GM18951 (cell line): ENCODE data around the gene CADM4.
"Not testable (repeated sequence)": the region's sequence is repeated elsewhere in the genome, so short reads cannot be mapped to it uniquely, and the experiment has no call there.

Experiments
- POLR2A ChIP-seq: IDR thresholded peaks from 4 replicates; pipeline ENCODE4 v1.6.1; 2011; ENCODE audit warnings: mild to moderate bottlenecking; ENCODE audit not compliant: insufficient read length, insufficient read depth; ENCODE audit errors: extremely low read depth
- in situ Hi-C: fragments of 300-500 bp; cut with MboI; formaldehyde crosslinking; loops from one replicate; pipeline ENCODE4 v1.12.0; 2022; ENCODE audit warnings: low sequenced_read_pairs, mixed read lengths, inconsistent platforms; ENCODE audit not compliant: unreplicated experiment

The CADM4 gene, protein sequence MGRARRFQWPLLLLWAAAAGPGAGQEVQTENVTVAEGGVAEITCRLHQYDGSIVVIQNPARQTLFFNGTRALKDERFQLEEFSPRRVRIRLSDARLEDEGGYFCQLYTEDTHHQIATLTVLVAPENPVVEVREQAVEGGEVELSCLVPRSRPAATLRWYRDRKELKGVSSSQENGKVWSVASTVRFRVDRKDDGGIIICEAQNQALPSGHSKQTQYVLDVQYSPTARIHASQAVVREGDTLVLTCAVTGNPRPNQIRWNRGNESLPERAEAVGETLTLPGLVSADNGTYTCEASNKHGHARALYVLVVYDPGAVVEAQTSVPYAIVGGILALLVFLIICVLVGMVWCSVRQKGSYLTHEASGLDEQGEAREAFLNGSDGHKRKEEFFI

DNA sequence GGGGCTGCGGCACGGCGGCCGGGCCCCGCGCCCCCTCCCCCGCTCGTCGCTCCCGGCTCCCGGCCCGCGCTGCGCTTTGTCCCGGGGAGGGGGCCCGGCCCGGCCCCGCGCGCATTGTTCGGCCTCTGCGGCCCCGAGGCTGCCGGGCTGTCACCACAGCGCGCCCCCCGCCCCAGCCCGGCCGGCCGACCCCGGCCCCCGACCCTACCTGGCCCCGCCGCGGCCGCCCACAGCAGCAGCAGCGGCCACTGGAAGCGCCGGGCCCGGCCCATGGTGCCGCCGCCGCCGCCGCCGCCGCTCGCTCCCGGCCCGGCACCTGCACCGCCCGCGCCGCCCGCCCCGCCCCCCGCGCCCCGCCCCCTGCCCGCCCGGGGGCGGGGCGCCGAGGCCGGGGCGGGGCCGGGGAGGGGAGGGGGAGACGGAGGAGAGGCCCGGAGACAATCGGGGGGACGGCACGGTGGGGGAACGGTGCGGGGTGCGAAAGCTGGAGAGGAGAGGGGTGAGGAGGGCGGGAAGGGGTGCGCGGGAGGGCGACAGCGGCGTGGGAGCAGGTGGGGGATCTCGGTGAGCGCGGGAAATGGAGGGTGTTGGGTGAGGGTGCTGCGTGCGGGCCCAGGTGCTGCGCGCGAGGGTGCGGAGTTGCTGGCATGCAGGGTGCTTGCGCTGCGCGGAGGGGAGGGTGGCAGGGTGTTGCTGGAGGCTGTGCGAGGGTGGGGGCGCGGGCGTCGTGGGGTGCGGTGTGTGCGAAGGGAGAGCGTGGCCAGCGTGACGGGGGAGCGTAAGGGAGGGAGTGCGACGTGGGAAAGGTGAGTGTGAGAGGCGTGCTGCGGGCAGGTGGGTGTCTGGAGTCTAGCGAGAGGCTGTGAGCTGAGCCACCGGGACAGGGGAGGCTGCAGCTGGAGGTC lies at the start of gene CADM4:
TSS of gene CADM4 (minus strand) at position 332 of the 905 bp plus-strand sequence. CDS start at position 272, 60 bp downstream.
- TF ChIP-seq POLR2A, result no peak
- in situ Hi-C loops, result no loop called here

DNA sequence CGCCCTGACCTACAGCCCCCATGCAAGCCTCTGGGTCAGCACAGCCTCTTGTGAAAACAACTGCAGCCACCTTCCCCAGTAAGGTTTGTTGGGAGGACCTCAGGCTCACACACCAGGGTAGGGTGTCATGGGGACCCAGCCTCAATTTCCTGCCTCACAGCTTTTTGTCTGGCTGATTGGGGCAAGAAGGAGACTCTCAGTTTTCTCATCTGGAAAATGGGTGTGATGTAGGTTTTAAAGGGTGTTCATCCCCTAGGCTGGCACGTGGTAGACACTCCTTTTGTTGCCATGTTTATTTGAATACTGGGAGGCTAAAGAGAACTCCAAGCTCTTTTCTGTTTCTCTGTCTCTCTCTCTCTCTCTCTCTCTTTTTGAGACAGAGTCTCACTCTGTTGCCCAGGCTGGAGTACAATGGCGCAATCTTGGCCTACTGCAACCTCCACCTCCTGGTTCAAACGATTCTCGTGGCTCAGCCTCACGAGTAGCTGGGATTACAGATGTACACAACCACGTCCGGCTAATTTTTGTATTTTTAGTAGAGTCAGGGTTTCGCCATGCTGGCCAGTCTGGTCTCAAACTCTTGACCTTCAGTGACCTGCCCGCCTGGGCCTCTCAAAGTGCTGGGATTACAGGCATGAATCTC lies 48.5 kb upstream of the CADM4 start:
- TF ChIP-seq POLR2A, result no peak
- in situ Hi-C loops, result no loop called here

DNA sequence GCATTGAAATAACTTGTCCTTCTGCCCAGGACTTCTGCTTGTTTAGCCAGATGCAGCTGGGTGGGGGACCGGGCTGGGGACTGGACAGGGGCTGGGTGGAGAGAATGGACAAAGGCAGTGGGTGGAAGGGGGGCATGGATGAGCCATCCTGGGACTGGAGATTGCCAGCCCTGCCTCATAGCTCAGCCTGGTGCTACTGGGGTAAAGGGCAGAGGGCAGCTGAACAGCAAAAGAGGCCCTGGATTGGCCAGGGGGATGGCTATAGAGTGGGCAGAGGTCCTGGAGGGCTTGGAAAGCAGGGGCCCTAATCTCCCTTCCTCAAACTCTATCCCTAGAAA lies 48.0 kb upstream of the CADM4 start:
- in situ Hi-C loops, result no loop called here

DNA sequence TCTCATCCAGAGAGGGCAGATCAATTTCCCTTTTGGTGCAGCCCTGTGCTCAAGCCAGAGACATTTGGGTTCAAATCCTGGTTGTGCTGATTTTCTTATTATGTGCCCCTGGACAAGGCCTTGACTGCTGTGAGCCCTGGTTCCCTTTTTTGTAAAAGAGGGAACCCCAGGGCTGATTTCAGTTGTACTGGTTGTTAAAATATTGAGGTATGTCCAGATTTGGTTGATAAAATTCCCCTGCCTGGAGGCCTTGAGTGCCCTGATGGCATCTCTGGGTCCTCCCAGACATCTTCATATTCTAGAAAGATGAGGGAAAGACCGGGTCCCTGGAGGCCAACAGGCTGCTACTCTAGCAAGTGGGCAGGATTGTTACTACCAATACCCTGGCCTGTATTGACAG lies 44.7 kb upstream of the CADM4 start:
- TF ChIP-seq POLR2A, result no peak

More for the DNA sequence above, 48.0 kb upstream of the CADM4 start:
- TF ChIP-seq POLR2A, result no peak

DNA sequence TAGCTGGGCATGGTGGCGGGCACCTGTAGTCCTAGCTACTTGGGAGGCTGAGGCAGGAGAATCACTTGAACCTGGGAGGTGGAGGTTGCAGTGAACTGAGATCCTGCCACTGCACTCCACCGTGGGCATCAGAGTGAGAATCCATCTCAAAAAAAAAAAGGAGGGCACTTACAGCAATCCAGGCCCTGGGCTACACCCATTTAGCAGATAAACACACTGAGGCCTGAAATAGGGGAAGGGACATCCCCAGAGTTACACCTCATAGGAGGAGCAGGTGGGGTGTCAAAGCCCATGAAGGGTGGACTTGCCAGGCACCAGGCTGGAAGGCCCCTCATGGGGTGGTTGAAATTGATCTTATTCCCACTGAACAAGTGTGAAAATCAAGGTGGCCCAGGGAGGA lies 44.3 kb upstream of the CADM4 start:
- in situ Hi-C loops, result no loop called here
- TF ChIP-seq POLR2A, result no peak

More for the DNA sequence above, 44.7 kb upstream of the CADM4 start:
- in situ Hi-C loops, result no loop called here

DNA sequence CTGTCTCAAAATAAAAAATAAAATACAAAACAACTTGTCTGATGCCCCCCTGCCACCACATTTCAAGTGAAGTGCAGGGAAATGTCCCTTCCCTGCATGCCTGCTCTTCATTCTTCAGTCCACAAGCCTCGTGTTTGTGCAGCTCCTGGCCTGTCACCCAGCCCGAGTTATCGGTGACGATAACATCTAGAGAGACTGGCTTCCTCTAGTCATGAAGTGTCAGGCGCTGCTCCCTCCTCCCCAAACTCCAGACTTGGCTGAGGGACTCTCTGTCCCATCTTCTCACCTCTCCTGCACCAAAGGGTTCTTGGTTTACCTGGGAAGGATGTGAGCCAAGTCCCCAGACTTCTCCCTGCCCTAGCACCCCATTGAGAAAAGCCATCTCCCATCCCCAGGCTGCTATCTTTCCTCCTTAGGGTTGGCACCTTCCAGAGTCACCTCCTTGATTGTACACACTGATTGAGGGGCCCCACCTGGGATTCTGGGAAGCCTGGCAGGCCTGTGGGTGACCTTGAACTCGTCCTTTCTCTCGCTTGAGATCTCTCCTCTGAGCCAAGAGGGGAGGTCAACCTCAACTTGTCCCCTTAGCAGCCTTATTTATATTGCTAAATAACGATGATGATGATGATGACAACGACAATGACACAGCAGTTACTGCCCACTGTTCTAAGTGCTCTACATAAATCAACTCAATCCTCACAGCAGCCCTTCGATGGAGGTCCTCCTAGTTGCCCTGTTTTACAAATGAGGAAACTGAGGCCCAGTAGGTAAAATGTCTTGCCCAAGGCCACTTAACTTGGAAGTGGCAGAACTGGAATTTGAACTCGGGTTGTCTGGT lies 43.4 kb upstream of the CADM4 start:
- in situ Hi-C loops, result no loop called here
- TF ChIP-seq POLR2A, result no peak

DNA sequence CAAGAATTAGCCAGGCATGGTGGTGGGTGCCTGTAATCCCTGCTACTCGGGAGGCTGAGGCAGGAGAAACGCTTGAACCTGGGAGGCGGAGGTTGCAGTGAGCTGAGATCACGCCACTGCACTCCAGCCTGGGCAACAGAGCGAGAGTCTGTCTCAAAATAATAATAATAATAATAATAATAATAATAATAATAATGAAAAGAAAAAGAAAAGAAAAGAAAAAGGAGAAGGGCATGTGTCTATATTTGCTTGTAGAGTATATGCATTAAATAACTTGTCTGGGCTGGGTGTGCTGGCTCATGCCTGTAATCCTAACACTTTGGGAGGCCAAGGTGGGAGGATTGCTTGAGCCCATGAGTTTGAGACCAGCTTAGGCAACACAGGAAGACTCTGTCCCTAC lies 42.6 kb upstream of the CADM4 start:
- in situ Hi-C loops, result not testable (repeated sequence)

DNA sequence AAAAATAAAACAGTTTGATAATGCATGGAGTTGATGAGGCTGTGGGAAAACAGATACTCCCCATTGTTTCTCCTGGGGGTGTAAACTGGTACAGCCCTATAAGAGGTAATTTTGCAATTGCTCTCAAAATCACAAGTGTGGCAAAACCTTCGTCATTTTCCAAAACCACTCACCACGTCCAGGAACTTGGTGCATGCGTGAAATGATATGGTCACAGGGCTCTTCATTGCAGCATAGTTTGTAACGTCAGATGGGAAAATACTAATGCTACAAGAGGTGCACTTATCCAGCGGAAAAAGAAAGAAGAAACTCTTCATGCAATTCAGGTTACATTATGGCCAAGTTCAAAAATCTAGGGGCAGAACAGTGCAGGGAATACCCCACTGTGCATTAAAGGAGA lies 42.2 kb upstream of the CADM4 start:
- in situ Hi-C loops, result no loop called here
- TF ChIP-seq POLR2A, result no peak

DNA sequence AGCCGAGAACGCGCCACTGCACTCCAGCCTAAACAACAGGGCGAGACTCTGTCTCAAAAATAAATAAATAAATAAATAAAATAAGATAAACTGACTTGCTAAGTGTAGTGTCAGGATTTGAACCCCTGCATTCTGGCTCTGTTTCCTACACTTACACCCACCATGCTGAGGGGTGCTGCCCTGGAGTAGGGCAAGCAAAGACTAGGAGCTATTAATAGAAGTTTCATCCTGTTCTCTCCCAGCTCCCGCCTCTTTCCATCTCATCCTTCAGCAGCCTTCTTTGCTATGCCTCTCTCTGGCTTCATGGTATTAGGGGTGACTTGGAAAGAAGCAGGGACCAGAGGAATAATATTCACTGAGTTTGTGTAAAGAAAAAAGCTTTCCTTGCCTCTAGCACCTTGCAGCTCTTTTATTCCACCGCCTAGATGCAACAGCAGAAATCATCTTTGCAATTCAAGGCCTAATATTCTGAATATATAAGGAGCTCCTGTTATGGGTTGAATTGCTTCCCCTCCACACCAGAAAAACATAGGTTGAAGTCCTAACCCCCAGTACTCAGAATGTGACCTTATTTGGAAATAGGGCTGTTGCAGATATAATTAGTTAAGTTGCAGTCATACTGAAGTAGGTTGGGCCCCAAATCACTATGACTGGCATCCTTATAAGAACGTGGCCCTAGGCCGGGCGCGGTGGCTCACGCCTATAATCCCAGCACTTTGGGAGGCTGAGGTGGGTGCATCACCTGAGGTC lies 39.0 kb upstream of the CADM4 start:
- in situ Hi-C loops, result no loop called here
- no peak for TF ChIP-seq POLR2A

DNA sequence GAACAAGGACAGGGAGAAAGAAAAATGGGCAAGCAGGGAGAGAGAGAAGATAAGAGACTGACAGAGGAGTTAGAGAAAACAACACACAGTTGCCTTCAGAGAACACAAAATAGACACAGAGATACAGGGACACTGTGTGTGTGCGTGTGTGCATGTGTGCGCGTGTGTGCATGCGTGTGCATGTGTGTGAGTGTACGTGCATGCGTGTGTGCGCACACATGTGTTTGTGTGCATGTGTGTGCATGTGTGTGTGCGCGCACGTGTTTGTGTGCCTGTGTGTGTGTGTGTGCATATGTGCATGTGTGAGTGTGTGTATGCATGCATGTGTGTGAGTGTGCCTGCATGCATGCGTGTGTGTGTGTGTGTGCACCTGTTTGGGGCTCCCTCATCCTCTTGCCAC lies 36.3 kb upstream of the CADM4 start:
- in situ Hi-C loops, result no loop called here

DNA sequence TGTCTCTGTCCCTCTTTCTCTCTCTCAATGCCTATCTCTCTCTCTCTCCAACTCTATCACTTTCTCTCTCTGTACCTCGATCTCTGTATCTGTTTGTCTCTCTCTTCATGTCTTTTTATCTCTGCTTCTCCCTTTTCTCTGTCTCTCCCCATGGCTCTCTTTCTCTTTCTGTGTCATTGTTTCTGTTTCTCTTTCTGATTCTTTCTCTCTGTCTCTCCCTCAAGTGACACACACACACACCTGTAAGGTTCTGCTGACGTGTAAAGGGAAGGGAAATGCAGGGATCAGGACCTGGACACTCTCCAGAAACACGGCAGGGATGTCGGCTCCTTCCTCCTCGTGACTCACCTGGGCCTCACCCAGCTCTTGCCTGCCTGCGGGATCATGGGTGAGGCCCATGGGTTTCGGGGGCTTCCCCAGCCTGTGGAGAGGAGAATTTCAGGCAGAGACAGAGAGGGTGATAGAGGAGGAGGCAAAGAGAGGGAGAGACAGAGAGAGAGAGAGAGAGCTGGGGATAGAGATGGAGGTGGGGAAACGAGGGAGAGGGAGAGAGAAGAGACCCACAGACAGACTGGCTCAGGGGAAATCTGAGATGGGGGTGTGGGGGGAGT lies 35.7 kb upstream of the CADM4 start:
- no peak for TF ChIP-seq POLR2A
- in situ Hi-C loops, result no loop called here

More for the DNA sequence above, 36.3 kb upstream of the CADM4 start:
- TF ChIP-seq POLR2A, result no peak

DNA sequence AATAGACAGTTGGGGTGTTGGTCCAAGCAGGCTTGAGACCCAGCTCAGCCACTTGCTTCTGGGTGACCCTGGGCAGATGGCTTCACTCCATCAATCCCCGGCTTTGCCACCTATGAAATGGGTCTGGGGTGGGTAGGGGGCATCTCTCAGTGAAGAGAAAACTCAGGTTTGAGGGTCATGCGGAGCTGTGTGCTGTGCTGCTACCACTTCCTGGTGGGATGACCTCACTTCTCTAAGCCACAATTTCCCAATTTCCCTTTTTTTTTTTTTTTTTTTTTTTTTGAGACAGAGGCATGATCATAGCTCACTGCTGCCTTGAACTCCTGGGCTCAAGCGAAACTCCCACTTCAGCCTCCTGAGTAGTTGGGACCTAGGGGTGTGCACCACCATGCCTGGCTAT lies 34.9 kb upstream of the CADM4 start:
- in situ Hi-C loops, result no loop called here
- TF ChIP-seq POLR2A, result no peak
